ENCODE data around the gene CASK. TPM values are rescaled to one million over a fixed set of nuclear protein-coding genes. Genes with fewer than 3 reads are reported as not detected.
A peak's percentile ranks its signal among the peaks of the same experiment; 100 is the strongest.

The CASK gene
- total RNA-seq, 1 donor from 2014 or later, result 43.0 TPM

DNA sequence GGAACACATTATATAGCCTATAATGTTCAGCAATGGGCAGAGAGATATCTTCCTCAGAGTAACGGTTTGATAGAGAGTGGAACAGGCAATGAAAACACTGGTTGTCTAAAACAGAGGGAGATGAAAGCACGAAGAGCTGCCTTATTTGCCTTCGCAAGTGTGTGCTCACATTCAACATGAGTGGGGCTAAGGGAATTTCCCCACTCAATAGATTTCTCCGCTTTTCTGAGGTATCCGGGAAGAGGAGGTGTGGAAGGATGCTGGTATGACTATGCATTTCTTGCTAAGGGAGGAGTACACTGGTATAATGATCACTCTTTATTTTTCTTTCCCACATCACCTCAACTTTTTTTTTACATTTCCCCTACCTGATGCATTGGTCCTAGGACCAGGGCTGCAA lies 207.1 kb downstream of the CASK start:
- TF ChIP-seq CTCF (IDR thresholded peaks at IDR 0.05), result no peak
- Mint-ChIP-seq H3K9me3 (ENCODE audit: unreplicated experiment) (peaks cover 14% of the 10 kb centered on the region), H3K4me3 (ENCODE audit: unreplicated experiment) (no peak overlapping the region)

DNA sequence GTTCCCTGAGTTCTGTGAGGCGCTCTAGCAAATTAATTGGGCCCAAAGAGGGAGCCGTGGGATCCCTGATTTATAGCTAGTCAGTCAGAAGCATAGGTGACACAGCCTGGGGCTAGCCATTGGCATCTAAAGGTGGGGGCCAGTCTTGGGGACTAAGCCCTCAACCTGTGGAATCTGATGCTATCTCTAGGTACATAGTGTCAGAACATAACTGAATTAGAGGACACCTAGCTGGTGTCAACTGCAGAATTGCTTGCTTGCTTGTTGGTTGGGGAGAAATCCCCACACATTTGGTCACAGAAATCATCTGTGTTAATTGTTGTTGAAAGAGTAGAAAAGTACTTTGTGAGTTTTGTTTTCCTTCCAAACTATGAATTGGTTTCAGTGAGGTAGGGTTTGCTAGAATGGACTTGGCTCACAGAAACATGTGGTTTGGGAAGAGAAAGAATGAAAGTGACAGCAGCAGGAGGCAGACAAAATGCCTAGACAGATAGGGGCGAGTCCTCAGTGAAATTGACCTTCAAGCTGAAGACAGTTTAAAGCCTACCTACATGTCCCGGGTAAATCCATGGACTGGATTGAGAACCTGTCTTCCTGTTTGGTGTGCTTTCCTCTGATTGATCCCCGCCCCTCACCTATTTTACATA lies 212.2 kb downstream of the CASK start:
- no peak for DNase-seq (ENCODE audit: extremely low spot score, unreplicated experiment)
- no peak for TF ChIP-seq CTCF (IDR thresholded peaks at IDR 0.05)
- no peak overlapping the region for H3K4me3 Mint-ChIP-seq (ENCODE audit: unreplicated experiment)

More for the DNA sequence above, 207.1 kb downstream of the CASK start:
- Mint-ChIP-seq H3K27ac (ENCODE audit: unreplicated experiment) (no peak overlapping the region), H3K36me3 (ENCODE audit: unreplicated experiment) (peaks cover 11% of the 10 kb centered on the region), H3K27me3 (ENCODE audit: unreplicated experiment) (no peaks in the 10 kb centered on the region), H3K4me1 (ENCODE audit: unreplicated experiment) (no peaks in the 10 kb centered on the region)
- DNase-seq (ENCODE audit: extremely low spot score, unreplicated experiment), result no peak

GRCh38 chrX:41708486-41708885 lies 214.9 kb downstream of the CASK start:
- no peak overlapping the region for H3K4me3 Mint-ChIP-seq (ENCODE audit: unreplicated experiment)
- no peaks in the 10 kb centered on the region for H3K27me3 Mint-ChIP-seq (ENCODE audit: unreplicated experiment)
- H3K9me3 Mint-ChIP-seq (ENCODE audit: unreplicated experiment), result peaks cover 5% of the 10 kb centered on the region
- no peak for DNase-seq (ENCODE audit: extremely low spot score, unreplicated experiment)
- H3K36me3 Mint-ChIP-seq (ENCODE audit: unreplicated experiment), result no peaks in the 10 kb centered on the region
- peaks cover 5% of the 10 kb centered on the region for H3K4me1 Mint-ChIP-seq (ENCODE audit: unreplicated experiment)
- H3K27ac Mint-ChIP-seq (ENCODE audit: unreplicated experiment), result no peak overlapping the region
- TF ChIP-seq CTCF (IDR thresholded peaks at IDR 0.05), result peak; percentile 21

More for the DNA sequence above, 212.2 kb downstream of the CASK start:
- no peaks in the 10 kb centered on the region for H3K9me3 Mint-ChIP-seq (ENCODE audit: unreplicated experiment)
- no peaks in the 10 kb centered on the region for H3K36me3 Mint-ChIP-seq (ENCODE audit: unreplicated experiment)
- no peaks in the 10 kb centered on the region for H3K27me3 Mint-ChIP-seq (ENCODE audit: unreplicated experiment)
- H3K27ac Mint-ChIP-seq (ENCODE audit: unreplicated experiment), result no peak overlapping the region
- no peaks in the 10 kb centered on the region for H3K4me1 Mint-ChIP-seq (ENCODE audit: unreplicated experiment)

- Mint-ChIP-seq H3K9me3 (ENCODE audit: unreplicated experiment) (peaks cover 5% of the 10 kb centered on the region), H3K36me3 (ENCODE audit: unreplicated experiment) (no peaks in the 10 kb centered on the region), H3K4me3 (ENCODE audit: unreplicated experiment) (no peak overlapping the region), H3K27me3 (ENCODE audit: unreplicated experiment) (no peaks in the 10 kb centered on the region), H3K4me1 (ENCODE audit: unreplicated experiment) (peaks cover 5% of the 10 kb centered on the region), H3K27ac (ENCODE audit: unreplicated experiment) (no peak overlapping the region)
- no peak for DNase-seq (ENCODE audit: extremely low spot score, unreplicated experiment)
- no peak for TF ChIP-seq CTCF (IDR thresholded peaks at IDR 0.05)
These were observed 216.1 kb downstream of the CASK start for GRCh38 chrX:41707218-41707617.

GRCh38 chrX:41705680-41706374 lies 217.5 kb downstream of the CASK start:
- Mint-ChIP-seq H3K27ac (ENCODE audit: unreplicated experiment) (no peak overlapping the region), H3K36me3 (ENCODE audit: unreplicated experiment) (no peaks in the 10 kb centered on the region), H3K9me3 (ENCODE audit: unreplicated experiment) (peaks cover 5% of the 10 kb centered on the region), H3K4me3 (ENCODE audit: unreplicated experiment) (no peak overlapping the region), H3K27me3 (ENCODE audit: unreplicated experiment) (no peaks in the 10 kb centered on the region), H3K4me1 (ENCODE audit: unreplicated experiment) (peaks cover 5% of the 10 kb centered on the region)
- no peak for DNase-seq (ENCODE audit: extremely low spot score, unreplicated experiment)
- no peak for TF ChIP-seq CTCF (IDR thresholded peaks at IDR 0.05)
